ENCODE results near the gene GDF10. TPM values are rescaled to one million over a fixed set of nuclear protein-coding genes. Genes with fewer than 3 reads are reported as not detected.

GDF10 gene
- total and polyA plus RNA-seq, 9 of the 15 experiments (the other 6 are each of a cell fraction or from before 2014, with no cell fraction given), result 0.03 to 0.20 (median 0.11) TPM; not detected in 6

DNA sequence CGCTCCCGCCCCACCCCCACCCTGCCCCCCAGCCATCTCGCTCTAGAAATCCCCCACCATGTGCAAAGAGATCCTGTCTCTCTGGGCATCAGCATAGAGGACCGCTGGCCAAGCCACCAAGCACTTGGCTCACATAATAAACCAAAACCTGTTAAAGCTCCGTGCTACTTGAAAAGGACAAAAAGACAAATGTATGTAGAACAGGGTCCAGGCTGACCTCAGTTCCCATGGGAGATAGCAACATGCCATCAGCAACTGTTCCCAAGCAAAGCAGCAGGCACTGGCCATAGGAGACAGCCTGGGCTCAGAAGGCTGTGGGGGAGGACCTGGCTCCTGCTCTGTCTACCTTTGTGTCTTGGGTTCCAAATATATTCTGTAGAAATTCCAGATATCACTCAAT is 38.4 kb upstream of the GDF10 start:
- no peaks in the 10 kb centered on the region for H3K9me1 ChIP-seq (ENCODE audit: control insufficient read depth, insufficient read depth, low read length)
- POLR2A ChIA-PET, result no interaction called here
- intact Hi-C loops (cut with micrococcal nuclease), result loop anchor here (5.0 kb wide), 2 partner anchors 51 to 81 kb away; no protein-coding TSS in a partner anchor
- H3K9ac ChIP-seq (ENCODE audit: insufficient read depth in 1 of 2, low read depth in 2 of 2, low read length in 2 of 2), result no peak overlapping the region
- FAIRE-seq, result no peak
- H4K20me1 ChIP-seq (replicated peaks; ENCODE audit: control insufficient read depth, insufficient read depth, low read length), result peaks cover 7% of the 10 kb centered on the region; the same call in 1 of the 2 replicates
- H3K9me3 ChIP-seq (replicated peaks; ENCODE audit: control insufficient read depth, insufficient read depth, low read depth, low read length), result no peaks in the 10 kb centered on the region
- in situ Hi-C loops (cut with MboI), result no loop called here
- H3K4me2 ChIP-seq (ENCODE audit: insufficient read depth, low read length), result no peak overlapping the region
- no peak for ATAC-seq
- H3K79me2 ChIP-seq (ENCODE audit: control insufficient read depth, insufficient read depth, low read length), result no peaks in the 10 kb centered on the region
- H2AFZ ChIP-seq (ENCODE audit: low read depth, low read length), result no peak overlapping the region
- TF ChIP-seq MXI1 (IDR thresholded peaks at IDR 0.05; ENCODE audit: low read depth, low read length) (no peak), CEBPB (tag; IDR thresholded peaks at IDR 0.05) (no peak), MCM7 (IDR thresholded peaks at IDR 0.05) (no peak), ZBED1 (IDR thresholded peaks at IDR 0.05) (no peak), NFRKB (IDR thresholded peaks at IDR 0.05; ENCODE audit: low read depth) (no peak), ZNF436 (CRISPR knock-in tag; IDR thresholded peaks at IDR 0.05) (no peak), HSF4 (CRISPR knock-in tag; IDR thresholded peaks at IDR 0.05; ENCODE audit: borderline replicate concordance) (no peak), NCOA2 (IDR thresholded peaks at IDR 0.05; ENCODE audit: partially characterized antibody in 2 of 2) (no peak), SAP30 (IDR thresholded peaks at IDR 0.05; ENCODE audit: borderline replicate concordance, insufficient read depth, low read depth, low read length, poor library complexity, severe bottlenecking) (no peak)
- peaks cover 6 to 27% of the 10 kb centered on the region in 2 experiments; a peak in 4 of 5 replicates for H3K27me3 ChIP-seq (ENCODE audit: control insufficient read depth in 2 of 2, insufficient read depth in 2 of 2, low read length in 2 of 2)
- H3K4me1 ChIP-seq (replicated peaks in 1 of 2; ENCODE audit: control insufficient read depth in 2 of 2, insufficient read depth in 2 of 2, low read length in 2 of 2), result peaks cover 0 to 4% of the 10 kb centered on the region in 2 experiments; a peak in 1 of 5 replicates
- no peak overlapping the region for H3K4me3 ChIP-seq
- no peak overlapping the region for H3K27ac ChIP-seq (ENCODE audit: extremely low read depth, low read depth, low read length)
- no peak for DNase-seq (ENCODE audit: extremely low read depth in 1 of 4, low spot score in 3 of 4)
- 2% methylated on average over 4 of the region's 5 CpGs for WGBS (ENCODE audit: insufficient coverage, low coverage, missing lambda C conversion rate)
- CTCF ChIA-PET (ENCODE audit: low intra/inter-chr PET ratio), result interaction anchor here (1.1 to 2.3 kb wide), 2 partner anchors 50 to 79 kb away, joined by 3 to 9 read pairs; no protein-coding TSS in a partner anchor
- no peaks in the 10 kb centered on the region for H3K36me3 ChIP-seq (ENCODE audit: control insufficient read depth, insufficient read depth, low read length)
- no TSS peak for BruUV-seq (replicated peaks)

Measured in K562 (cell line).